Jurkat, Clone E6-1 (cell line): ENCODE results near the gene CDH23.

Source experiments
- DNase-seq: peaks from one replicate; pipeline ENCODE4 v3.0.0-alpha.2; 2011; ENCODE audit warnings: low read depth, low spot score
- H3K4me3 ChIP-seq: 2 replicates; pipeline ENCODE4 v1.5.1; 2011; ENCODE audit warnings: mild to moderate bottlenecking, low read length, control low read depth, moderate library complexity

Gene CDH23

GRCh38 chr10:71632896-71633600, 236.3 kb downstream of the CDH23 start:
- DNase-seq: no peak
- H3K4me3 ChIP-seq: no peak overlapping the region

GRCh38 chr10:71633920-71634319, 237.2 kb downstream of the CDH23 start:
- no peak overlapping the region for H3K4me3 ChIP-seq
- DNase-seq: no peak

GRCh38 chr10:71634531-71635164, 237.9 kb downstream of the CDH23 start:
- H3K4me3 ChIP-seq: no peak overlapping the region
- no peak for DNase-seq

GRCh38 chr10:71635251-71635866, 238.6 kb downstream of the CDH23 start:
- DNase-seq: no peak
- no peak overlapping the region for H3K4me3 ChIP-seq

GRCh38 chr10:71635867-71636266, 239.1 kb downstream of the CDH23 start:
- no peak for DNase-seq
- H3K4me3 ChIP-seq: no peak overlapping the region

- no peak for DNase-seq
- no peak overlapping the region for H3K4me3 ChIP-seq
Measured at GRCh38 chr10:71636588-71636987, 239.9 kb downstream of the CDH23 start.

GRCh38 chr10:71637305-71637704, 240.6 kb downstream of the CDH23 start:
- DNase-seq: no peak

GRCh38 chr10:71638064-71638821, 241.5 kb downstream of the CDH23 start:
- no peak overlapping the region for H3K4me3 ChIP-seq
- DNase-seq: no peak

More at GRCh38 chr10:71637305-71637704, 240.6 kb downstream of the CDH23 start:
- no peak overlapping the region for H3K4me3 ChIP-seq

GRCh38 chr10:71638822-71639719, 242.4 kb downstream of the CDH23 start:
- DNase-seq: no peak
- H3K4me3 ChIP-seq: no peak overlapping the region

- DNase-seq: no peak
- H3K4me3 ChIP-seq: no peak overlapping the region
Measured at GRCh38 chr10:71640607-71641006, 243.9 kb downstream of the CDH23 start.

GRCh38 chr10:71641449-71641848, 244.7 kb downstream of the CDH23 start:
- DNase-seq: no peak
- H3K4me3 ChIP-seq: no peak overlapping the region

GRCh38 chr10:71641986-71642385, 245.3 kb downstream of the CDH23 start:
- no peak for DNase-seq
- no peak overlapping the region for H3K4me3 ChIP-seq

GRCh38 chr10:71643904-71644303, 247.2 kb downstream of the CDH23 start:
- no peak for DNase-seq

GRCh38 chr10:71644307-71645180, 247.8 kb downstream of the CDH23 start:
- H3K4me3 ChIP-seq: no peak overlapping the region
- DNase-seq: no peak

More at GRCh38 chr10:71643904-71644303, 247.2 kb downstream of the CDH23 start:
- no peak overlapping the region for H3K4me3 ChIP-seq

GRCh38 chr10:71645185-71645584, 248.5 kb downstream of the CDH23 start:
- no peak overlapping the region for H3K4me3 ChIP-seq
- no peak for DNase-seq

- no peak overlapping the region for H3K4me3 ChIP-seq
Measured at GRCh38 chr10:71646037-71646436, 249.3 kb downstream of the CDH23 start.

GRCh38 chr10:71646592-71647292, 250.0 kb downstream of the CDH23 start:
- H3K4me3 ChIP-seq: no peak overlapping the region
- DNase-seq: no peak

More at GRCh38 chr10:71646037-71646436, 249.3 kb downstream of the CDH23 start:
- DNase-seq: no peak
